ENCODE results near the gene SLC44A1. TPM values are rescaled to one million over a fixed set of nuclear protein-coding genes. Genes with fewer than 3 reads are reported as not detected.

The SLC44A1 gene
- total RNA-seq, 6 donors from 2014 or later, result 15.7 to 62.2 (median 44.6) TPM

DNA sequence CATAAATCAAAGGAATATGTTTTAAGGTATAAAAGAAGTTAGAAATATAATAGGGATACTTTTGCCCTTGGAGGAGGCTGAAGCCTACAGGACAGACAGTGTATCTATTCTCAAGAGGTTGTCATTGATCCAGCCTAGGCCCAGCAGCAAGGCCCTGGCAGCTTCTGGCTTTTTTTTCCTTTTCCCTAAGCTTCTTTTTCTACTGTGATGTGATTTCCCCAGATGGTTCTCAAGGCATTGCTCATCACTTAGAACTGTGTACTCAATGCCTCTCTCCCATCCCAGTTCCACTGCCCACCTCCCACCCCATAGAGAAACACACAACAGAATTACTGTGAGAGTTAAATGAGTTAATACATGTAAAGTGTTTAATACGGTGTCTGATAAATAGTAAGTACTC lies 88.6 kb downstream of the SLC44A1 start:
- Histone ChIP-seq H3K4me1 (peaks cover 0 to 7% (median 5%) of the 10 kb centered on the region in 4 donors), H3K4me3 (no peak overlapping the region), H3K27ac (no peak overlapping the region), H3K9me3 (no peaks in the 10 kb centered on the region), H3K27me3 (no peaks in the 10 kb centered on the region), H3K36me3 (peaks cover 0 to 17% (median 5%) of the 10 kb centered on the region in 4 donors)
- DNase-seq (no peak), ATAC-seq (ENCODE audit: low FRiP score in 2 of 2) (no peak)
- TF ChIP-seq, protein P1, sequence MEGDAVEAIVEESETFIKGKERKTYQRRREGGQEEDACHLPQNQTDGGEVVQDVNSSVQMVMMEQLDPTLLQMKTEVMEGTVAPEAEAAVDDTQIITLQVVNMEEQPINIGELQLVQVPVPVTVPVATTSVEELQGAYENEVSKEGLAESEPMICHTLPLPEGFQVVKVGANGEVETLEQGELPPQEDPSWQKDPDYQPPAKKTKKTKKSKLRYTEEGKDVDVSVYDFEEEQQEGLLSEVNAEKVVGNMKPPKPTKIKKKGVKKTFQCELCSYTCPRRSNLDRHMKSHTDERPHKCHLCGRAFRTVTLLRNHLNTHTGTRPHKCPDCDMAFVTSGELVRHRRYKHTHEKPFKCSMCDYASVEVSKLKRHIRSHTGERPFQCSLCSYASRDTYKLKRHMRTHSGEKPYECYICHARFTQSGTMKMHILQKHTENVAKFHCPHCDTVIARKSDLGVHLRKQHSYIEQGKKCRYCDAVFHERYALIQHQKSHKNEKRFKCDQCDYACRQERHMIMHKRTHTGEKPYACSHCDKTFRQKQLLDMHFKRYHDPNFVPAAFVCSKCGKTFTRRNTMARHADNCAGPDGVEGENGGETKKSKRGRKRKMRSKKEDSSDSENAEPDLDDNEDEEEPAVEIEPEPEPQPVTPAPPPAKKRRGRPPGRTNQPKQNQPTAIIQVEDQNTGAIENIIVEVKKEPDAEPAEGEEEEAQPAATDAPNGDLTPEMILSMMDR (IDR thresholded peaks at IDR 0.05), result no peak
- no peak for TF ChIP-seq EP300 (IDR thresholded peaks at IDR 0.05)
- TF ChIP-seq POLR2AphosphoS5 (IDR thresholded peaks at IDR 0.05), result no peak
- no peak for TF ChIP-seq POLR2A (IDR thresholded peaks at IDR 0.05)
- WGBS, 2 donors, result 95 to 96% methylated on average over 1 of the region's 1 CpG

DNA sequence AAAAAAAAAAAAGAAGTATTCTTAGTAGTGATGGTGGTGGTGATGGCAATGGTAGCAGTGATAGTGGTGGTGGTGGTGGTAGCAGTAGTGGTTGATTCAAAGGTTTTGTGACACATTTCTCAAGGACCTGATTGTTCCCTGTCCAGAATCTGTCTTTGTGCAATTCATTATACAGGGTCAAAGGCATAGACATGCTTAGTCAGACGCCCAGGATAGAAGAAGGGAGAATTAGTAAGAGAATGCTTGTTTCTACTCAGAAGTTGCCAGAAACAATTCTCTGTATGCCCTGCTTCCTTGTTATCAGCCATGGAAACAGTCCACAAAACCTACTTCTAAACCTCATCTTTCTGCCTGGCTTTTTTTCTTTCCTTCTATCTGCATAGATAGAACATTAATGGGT lies 89.4 kb downstream of the SLC44A1 start:
- Histone ChIP-seq H3K9me3 (no peaks in the 10 kb centered on the region), H3K27ac (no peak overlapping the region)
- ATAC-seq (ENCODE audit: low FRiP score in 2 of 2), result no peak

DNA sequence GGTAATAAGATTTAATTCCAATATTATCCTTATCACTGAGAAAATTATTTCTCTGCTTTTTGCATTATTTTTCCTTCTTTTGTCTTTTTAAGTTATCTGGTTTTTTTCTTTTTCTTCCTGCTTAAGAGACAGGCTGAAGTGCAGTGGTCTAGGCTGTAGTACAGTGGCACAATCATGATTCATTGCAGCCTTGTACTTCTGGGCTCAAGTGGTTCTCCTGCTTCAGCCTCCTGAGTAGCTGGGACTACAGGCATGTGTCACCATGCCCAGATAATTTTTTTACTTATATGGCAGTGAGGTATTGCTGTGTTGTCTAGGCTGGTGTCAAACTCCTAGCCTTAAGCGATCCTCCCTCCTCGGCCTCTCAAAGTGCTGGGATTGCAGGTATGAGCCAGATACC lies 93.9 kb downstream of the SLC44A1 start:
- TF ChIP-seq POLR2AphosphoS5 (IDR thresholded peaks at IDR 0.05) (no peak), POLR2A (IDR thresholded peaks at IDR 0.05) (no peak), EP300 (IDR thresholded peaks at IDR 0.05) (no peak)
- TF ChIP-seq, protein P1 (IDR thresholded peaks at IDR 0.05), result no peak
- ATAC-seq (ENCODE audit: low FRiP score in 2 of 2), result no peak
- peaks cover 0 to 17% (median 5%) of the 10 kb centered on the region in 4 donors for H3K36me3 ChIP-seq
- H3K4me3 ChIP-seq, result no peak overlapping the region
- H3K9me3 ChIP-seq, result no peaks in the 10 kb centered on the region
- peaks cover 0 to 4% (median 4%) of the 10 kb centered on the region in 4 donors for H3K4me1 ChIP-seq
- no peaks in the 10 kb centered on the region for H3K27me3 ChIP-seq
- 100% methylated on average over 2 of the region's 2 CpGs for WGBS, 2 donors
- DNase-seq, result peak in 1 of 2 donors; percentile 39
- no peak overlapping the region for H3K27ac ChIP-seq

More for the DNA sequence above, 89.4 kb downstream of the SLC44A1 start:
- Histone ChIP-seq H3K4me1 (peaks cover 0 to 7% (median 5%) of the 10 kb centered on the region in 4 donors), H3K36me3 (peaks cover 0 to 17% (median 5%) of the 10 kb centered on the region in 4 donors), H3K4me3 (no peak overlapping the region), H3K27me3 (no peaks in the 10 kb centered on the region)
- TF ChIP-seq POLR2A (IDR thresholded peaks at IDR 0.05) (no peak), POLR2AphosphoS5 (IDR thresholded peaks at IDR 0.05) (no peak), EP300 (IDR thresholded peaks at IDR 0.05) (no peak)
- TF ChIP-seq, protein P1 (IDR thresholded peaks at IDR 0.05), result no peak
- no peak for DNase-seq
- WGBS, 2 donors, result 93 to 100% methylated on average over 1 of the region's 1 CpG

DNA sequence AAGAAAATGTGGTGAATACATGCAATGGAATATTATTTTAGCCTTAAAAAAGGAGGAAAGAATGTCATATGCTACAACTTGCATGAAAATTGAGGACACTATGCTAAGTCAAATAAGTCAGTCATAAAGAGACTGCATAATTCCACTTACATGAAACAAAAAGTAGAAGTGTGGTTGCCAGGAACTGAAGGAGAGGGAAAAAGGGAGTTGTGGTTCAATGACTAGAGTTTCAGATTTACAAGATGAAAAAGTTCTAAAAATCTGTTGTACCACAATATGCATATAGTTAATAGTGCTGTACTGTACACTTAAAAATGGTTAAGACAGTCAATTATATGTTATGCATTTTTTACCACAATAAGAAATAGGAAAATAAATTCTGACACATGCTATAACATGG lies 95.4 kb downstream of the SLC44A1 start:
- TF ChIP-seq POLR2AphosphoS5 (IDR thresholded peaks at IDR 0.05), result no peak
- no peak for TF ChIP-seq EP300 (IDR thresholded peaks at IDR 0.05)
- TF ChIP-seq, protein P1 (IDR thresholded peaks at IDR 0.05), result no peak
- no peak for TF ChIP-seq POLR2A (IDR thresholded peaks at IDR 0.05)
- no peaks in the 10 kb centered on the region for H3K9me3 ChIP-seq
- no peak for DNase-seq
- no peaks in the 10 kb centered on the region for H3K27me3 ChIP-seq
- H3K27ac ChIP-seq, result no peak overlapping the region
- peaks cover 0 to 4% (median 2%) of the 10 kb centered on the region in 4 donors for H3K4me1 ChIP-seq
- ATAC-seq (ENCODE audit: low FRiP score in 2 of 2), result no peak
- H3K4me3 ChIP-seq, result no peak overlapping the region
- peaks cover 0 to 17% (median 5%) of the 10 kb centered on the region in 4 donors for H3K36me3 ChIP-seq

Data from upper lobe of left lung (tissue), 6 donors.